Measurements from ENCODE around the gene LRP5. TPM values are rescaled to one million over a fixed set of nuclear protein-coding genes. Genes with fewer than 3 reads are reported as not detected.

The LRP5 gene
- total RNA-seq, 2 donors from 2014 or later: 6.8 to 9.3 TPM

DNA sequence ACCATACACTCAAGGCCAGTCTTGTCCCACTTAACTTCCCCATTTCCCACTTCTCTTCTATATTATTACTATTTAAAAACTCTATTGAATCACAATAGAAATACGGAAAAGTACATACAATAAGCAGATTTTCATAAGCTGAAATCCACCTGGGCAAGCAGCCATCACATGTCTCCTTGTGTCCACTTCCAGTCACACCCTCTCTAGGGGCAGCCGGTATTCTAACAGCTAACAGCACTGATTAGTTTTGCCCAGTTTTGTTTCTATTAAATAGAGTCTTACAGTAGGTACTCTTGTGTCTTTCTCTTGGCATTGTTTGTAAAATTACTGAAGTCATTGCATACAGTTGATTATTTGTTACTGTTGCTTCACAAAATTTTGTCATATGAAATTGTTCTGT, 185.9 kb downstream of the LRP5 start:
- H3K4me3 Mint-ChIP-seq: no peak overlapping the region
- H3K36me3 Mint-ChIP-seq (ENCODE audit: insufficient read depth in 2 of 2): peaks cover 0 to 3% of the 10 kb centered on the region in 2 donors
- peak overlapping the region; percentile 70 for H3K27ac Mint-ChIP-seq
- H3K27me3 Mint-ChIP-seq (ENCODE audit: low read depth): no peaks in the 10 kb centered on the region
- no peak for ATAC-seq (replicated peaks in 1 of 2)
- peaks cover 59% of the 10 kb centered on the region for H3K4me1 Mint-ChIP-seq (ENCODE audit: low read depth)
- no peak for DNase-seq
- H3K9me3 Mint-ChIP-seq: no peaks in the 10 kb centered on the region

Other genes with a start within 250 kb of the LRP5 start
- gene CHKA, start 191.2 kb upstream of the LRP5 start, total RNA-seq: 10 to 100 TPM; 11.6 to 16.7 TPM
- 10 to 100 TPM; 26.9 to 34.1 TPM for gene KMT5B, start 99.3 kb upstream of the LRP5 start, total RNA-seq
- gene C11orf24, start 40.6 kb upstream of the LRP5 start, total RNA-seq: 10 to 100 TPM; 24.7 to 28.4 TPM
- 100 to 1,000 TPM; 111 to 128 TPM for gene PPP6R3, start 148.2 kb downstream of the LRP5 start, total RNA-seq

Data from activated T-cell treated with anti-CD3 and anti-CD28 coated beads, Interleukin-2, amount 50 U/mL, for 72 hours (primary cell).